ENCODE data around the gene CCDC30. TPM values are rescaled to one million over a fixed set of nuclear protein-coding genes. Genes with fewer than 3 reads are reported as not detected.

The CCDC30 gene
- total and polyA plus RNA-seq, 7 donors = 0.69 to 3.9 (median 3.3) TPM

DNA sequence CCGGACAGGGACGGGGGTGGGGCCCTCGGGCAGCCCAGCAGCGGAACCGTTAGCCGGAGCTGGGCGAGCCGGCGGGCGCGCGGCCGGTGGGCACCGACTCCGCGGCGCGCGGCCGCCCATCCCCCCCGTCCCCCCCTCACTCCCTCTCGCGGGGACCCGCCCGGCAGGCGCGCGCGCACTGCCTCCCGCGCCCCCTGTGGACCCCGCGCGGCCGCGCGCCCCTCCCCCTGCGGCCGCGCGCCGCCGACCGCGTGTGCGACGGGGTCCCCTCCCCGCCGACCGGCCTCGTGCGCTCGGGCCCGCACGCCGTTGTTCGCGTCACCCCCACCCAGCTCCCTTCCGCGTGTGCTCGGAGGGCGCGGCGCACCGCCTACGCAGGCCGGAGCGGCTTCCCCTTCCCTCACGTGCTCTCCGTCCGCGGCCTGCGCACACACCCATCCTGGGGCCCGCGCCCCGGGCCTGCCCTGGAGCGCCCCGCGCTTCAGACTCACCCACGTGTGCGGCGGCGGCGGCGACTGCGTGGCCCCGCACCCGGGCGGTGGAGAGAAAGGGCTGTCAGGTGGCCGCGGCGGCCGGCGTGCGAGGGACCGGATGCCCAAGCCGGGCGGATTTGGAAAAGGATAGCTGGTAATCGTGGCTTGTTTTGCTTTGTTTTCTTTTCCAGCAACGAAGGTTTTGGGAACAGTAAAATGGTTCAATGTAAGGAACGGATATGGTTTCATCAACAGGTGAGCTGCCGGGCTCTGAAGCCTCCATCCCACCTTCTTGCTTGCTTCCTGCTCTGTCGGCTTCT, 219.8 kb downstream of the CCDC30 start:
- intact Hi-C loops (cut with DNase I) = loop anchor here (2.0 to 5.0 kb wide), 4 partner anchors 24 to 348 kb away; partner anchors contain the start of genes C1orf50, CCDC30, FOXJ3 and P3H1
- peak overlapping the region; percentile 92 to 99 (median 96) for H3K27ac ChIP-seq
- peak overlapping the region; percentile 78 to 96 (median 93) for H3K4me3 ChIP-seq
- H3K27me3 ChIP-seq = no peaks in the 10 kb centered on the region
- no peaks in the 10 kb centered on the region for H3K9me3 ChIP-seq
- TF ChIP-seq POLR2AphosphoS5 (IDR thresholded peaks at IDR 0.05) (peak; percentile 38 to 60 (median 57)), EP300 (IDR thresholded peaks at IDR 0.05) (no peak)
- DNase-seq = peak; percentile 88
- WGBS, 2 donors = 0 to 1% methylated on average over 103 of the region's 103 CpGs
- no peaks in the 10 kb centered on the region for H3K36me3 ChIP-seq
- peaks cover 0 to 64% (median 57%) of the 10 kb centered on the region in 4 donors for H3K4me1 ChIP-seq

DNA sequence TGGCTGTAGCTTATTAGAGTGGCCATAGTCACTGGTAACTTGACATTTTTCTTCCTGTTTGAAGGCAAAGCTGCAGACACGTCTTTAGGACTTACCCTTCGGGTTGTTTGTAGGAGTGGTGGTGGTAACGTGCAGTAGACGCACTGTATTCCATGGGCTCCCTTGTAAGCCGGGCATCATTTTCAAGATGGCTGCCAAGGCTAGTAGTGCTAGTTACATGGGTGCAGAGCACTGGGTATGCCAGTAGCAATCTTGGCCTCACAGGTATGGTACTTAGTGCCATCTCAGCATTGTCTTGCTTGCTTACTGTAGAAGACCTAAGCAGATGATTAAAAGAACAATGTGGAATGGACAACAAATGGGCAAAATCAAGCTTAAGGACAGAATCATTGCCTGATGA, 221.1 kb downstream of the CCDC30 start:
- H3K27me3 ChIP-seq = no peaks in the 10 kb centered on the region
- no peaks in the 10 kb centered on the region for H3K36me3 ChIP-seq
- 11 to 36% methylated on average over 5 of the region's 5 CpGs for WGBS, 2 donors
- H3K9me3 ChIP-seq = no peaks in the 10 kb centered on the region
- H3K4me3 ChIP-seq = peak overlapping the region in 3 of 4 donors; percentile 91 to 96 (median 95)
- no peak for DNase-seq
- peak overlapping the region in 2 of 4 donors; percentile 95 to 99 for H3K27ac ChIP-seq
- peaks cover 0 to 76% (median 68%) of the 10 kb centered on the region in 4 donors for H3K4me1 ChIP-seq
- TF ChIP-seq POLR2A (IDR thresholded peaks at IDR 0.05) (no peak), POLR2AphosphoS5 (IDR thresholded peaks at IDR 0.05) (no peak), EP300 (IDR thresholded peaks at IDR 0.05) (no peak)
- TF ChIP-seq, protein P1, sequence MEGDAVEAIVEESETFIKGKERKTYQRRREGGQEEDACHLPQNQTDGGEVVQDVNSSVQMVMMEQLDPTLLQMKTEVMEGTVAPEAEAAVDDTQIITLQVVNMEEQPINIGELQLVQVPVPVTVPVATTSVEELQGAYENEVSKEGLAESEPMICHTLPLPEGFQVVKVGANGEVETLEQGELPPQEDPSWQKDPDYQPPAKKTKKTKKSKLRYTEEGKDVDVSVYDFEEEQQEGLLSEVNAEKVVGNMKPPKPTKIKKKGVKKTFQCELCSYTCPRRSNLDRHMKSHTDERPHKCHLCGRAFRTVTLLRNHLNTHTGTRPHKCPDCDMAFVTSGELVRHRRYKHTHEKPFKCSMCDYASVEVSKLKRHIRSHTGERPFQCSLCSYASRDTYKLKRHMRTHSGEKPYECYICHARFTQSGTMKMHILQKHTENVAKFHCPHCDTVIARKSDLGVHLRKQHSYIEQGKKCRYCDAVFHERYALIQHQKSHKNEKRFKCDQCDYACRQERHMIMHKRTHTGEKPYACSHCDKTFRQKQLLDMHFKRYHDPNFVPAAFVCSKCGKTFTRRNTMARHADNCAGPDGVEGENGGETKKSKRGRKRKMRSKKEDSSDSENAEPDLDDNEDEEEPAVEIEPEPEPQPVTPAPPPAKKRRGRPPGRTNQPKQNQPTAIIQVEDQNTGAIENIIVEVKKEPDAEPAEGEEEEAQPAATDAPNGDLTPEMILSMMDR (IDR thresholded peaks at IDR 0.05) = no peak
- intact Hi-C loops (cut with DNase I) = loop anchor here (5.0 kb wide), 1 partner anchor 222 kb away; the partner anchor contains the start of gene CCDC30

DNA sequence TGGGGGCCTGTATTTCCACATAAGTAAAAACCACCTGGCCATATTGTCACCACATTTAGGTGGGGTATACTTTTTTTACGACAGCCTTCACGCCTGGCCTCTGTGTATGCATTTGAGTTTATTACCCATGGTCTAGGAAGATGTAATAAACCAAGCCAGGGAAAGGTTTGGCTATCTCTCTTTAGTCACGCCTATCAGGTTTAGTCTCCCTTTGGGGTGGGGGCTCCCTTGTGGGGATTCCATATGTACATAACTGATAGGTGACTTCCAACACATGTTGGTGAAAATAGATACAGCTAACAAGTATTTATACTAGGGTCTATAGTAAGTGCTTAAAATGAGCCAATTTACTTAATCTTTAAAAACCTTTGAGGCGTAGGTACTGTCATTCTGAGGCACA, 223.3 kb downstream of the CCDC30 start:
- no peak for TF ChIP-seq POLR2A (IDR thresholded peaks at IDR 0.05)
- no peak for TF ChIP-seq EP300 (IDR thresholded peaks at IDR 0.05)
- no peak for TF ChIP-seq POLR2AphosphoS5 (IDR thresholded peaks at IDR 0.05)
- TF ChIP-seq, protein P1 (IDR thresholded peaks at IDR 0.05) = no peak
- Histone ChIP-seq H3K9me3 (no peaks in the 10 kb centered on the region), H3K27me3 (no peaks in the 10 kb centered on the region), H3K4me3 (no peak overlapping the region), H3K36me3 (no peaks in the 10 kb centered on the region), H3K4me1 (peaks cover 0 to 83% (median 78%) of the 10 kb centered on the region in 4 donors), H3K27ac (no peak overlapping the region)
- 20 to 59% methylated on average over 4 of the region's 4 CpGs for WGBS, 2 donors
- intact Hi-C loops (cut with DNase I) = no loop called here
- DNase-seq = no peak

DNA sequence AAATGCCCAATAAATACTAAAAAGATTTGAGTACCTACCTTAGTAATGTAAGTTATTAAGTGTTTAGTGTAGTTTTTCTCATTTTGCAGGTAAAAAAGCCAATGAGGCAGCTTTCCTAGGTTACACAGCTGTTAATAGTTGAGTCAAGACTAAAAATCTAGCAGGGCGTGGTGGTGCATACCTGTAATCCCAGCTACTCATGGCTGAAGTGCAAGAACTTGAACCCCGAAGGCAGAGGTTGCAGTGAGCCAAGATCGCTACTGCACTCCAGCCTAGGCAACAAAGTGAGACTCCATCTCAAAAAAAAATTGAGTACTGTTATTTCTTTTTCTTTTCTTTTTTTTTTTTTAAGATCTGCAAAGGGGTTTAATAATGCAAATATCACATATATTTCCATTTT, 226.8 kb downstream of the CCDC30 start:
- Histone ChIP-seq H3K27me3 (no peaks in the 10 kb centered on the region), H3K4me1 (peaks cover 0 to 90% (median 77%) of the 10 kb centered on the region in 4 donors), H3K27ac (no peak overlapping the region), H3K4me3 (no peak overlapping the region), H3K9me3 (no peaks in the 10 kb centered on the region), H3K36me3 (peaks cover 0 to 7% (median 0%) of the 10 kb centered on the region in 4 donors)
- 35 to 75% methylated on average over 3 of the region's 3 CpGs for WGBS, 2 donors
- TF ChIP-seq POLR2A (IDR thresholded peaks at IDR 0.05) = no peak
- intact Hi-C loops (cut with DNase I) = no loop called here
- no peak for DNase-seq

DNA sequence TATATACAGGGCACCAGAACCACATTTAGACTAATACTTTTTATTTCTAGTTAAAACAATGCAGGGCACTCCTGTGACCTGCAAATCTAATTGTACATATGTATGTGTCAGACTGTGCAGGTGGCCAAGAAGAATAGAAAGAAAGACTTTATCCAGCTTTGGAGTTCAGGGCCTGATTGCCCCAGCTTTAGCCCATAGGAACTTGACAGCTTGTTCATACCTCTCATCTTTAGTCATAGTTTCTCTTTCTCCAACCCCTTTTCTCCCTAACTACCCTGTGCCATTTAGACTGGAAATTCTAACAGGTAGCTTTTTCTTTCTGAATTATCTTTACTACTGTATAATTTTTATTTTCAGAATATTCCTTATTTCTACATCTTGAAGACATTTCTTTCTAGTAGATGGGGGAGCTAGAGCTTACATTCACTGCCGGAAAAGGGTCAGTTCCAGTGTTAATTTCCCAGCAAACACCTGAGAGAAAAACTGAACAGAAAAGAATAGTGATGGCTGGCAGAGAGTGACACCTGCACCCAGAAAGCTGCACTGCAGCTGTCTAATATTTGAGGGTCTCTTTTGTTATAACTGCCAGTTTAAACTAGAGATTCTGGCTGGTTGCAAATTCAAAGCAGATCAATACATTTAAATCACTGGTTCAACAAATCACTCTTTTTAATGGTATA, 227.5 kb downstream of the CCDC30 start:
- Histone ChIP-seq H3K4me3 (no peak overlapping the region), H3K27me3 (no peaks in the 10 kb centered on the region), H3K9me3 (no peaks in the 10 kb centered on the region), H3K36me3 (peaks cover 0 to 13% (median 0%) of the 10 kb centered on the region in 4 donors), H3K27ac (no peak overlapping the region), H3K4me1 (peaks cover 0 to 83% (median 70%) of the 10 kb centered on the region in 4 donors)
- no peak for DNase-seq
- TF ChIP-seq POLR2A (IDR thresholded peaks at IDR 0.05) (no peak), POLR2AphosphoS5 (IDR thresholded peaks at IDR 0.05) (no peak), EP300 (IDR thresholded peaks at IDR 0.05) (no peak)
- TF ChIP-seq, protein P1 (IDR thresholded peaks at IDR 0.05) = no peak
- intact Hi-C loops (cut with DNase I) = no loop called here
- 35 to 76% methylated on average over 1 of the region's 1 CpG for WGBS, 2 donors

Data from sigmoid colon (tissue), 7 donors.